T-helper 9 cell (primary cell): ENCODE measurements around the gene ZNF524.

ENCODE experiments used
- DNase-seq: peaks from one replicate; pipeline ENCODE4 v3.0.0-alpha.2; 2020

Gene ZNF524

GRCh38 chr19:55621673-55622231, 21.7 kb downstream of the ZNF524 start:
- no peak for DNase-seq

- DNase-seq = no peak
Observed at GRCh38 chr19:55622242-55622969, 22.3 kb downstream of the ZNF524 start.

DNA sequence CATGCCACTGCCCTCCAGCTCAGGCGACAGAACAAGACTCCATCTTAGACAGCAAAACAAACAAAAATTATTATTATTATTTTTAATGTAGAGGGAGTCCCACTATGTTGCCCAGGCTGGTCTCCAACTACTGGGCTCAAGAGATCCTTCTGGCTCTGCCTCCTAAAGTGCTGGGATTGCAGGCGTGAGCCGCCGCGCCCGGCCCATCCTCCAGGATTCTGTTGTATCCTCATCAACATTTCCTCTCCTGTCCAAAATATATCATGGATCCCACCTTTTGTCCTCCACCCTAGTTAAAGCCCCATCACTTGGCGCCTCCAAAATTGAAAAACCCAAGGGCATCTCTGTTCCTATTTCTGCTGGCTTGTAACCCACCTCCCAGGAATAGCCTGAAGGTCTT, 23.0 kb downstream of the ZNF524 start:
- DNase-seq = no peak

DNA sequence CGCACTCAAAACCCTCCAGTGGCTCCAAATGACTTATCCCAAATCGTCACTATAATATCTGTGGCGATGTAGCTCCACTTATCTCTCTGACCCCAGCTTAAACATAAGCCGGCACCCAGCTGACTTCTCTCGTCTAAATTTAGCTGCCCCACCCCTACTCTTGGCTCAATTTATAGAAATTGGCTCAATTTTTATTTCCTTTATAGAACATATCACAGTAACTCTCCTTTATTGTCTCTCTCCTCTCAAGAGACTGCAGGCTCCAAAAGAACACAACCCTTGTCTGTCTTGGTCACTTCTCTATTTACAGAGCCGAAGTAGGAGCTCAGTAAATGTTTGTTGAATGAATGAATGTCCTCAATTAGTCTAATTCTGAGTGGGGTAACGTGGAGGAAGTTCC, 23.5 kb downstream of the ZNF524 start:
- no peak for DNase-seq

DNA sequence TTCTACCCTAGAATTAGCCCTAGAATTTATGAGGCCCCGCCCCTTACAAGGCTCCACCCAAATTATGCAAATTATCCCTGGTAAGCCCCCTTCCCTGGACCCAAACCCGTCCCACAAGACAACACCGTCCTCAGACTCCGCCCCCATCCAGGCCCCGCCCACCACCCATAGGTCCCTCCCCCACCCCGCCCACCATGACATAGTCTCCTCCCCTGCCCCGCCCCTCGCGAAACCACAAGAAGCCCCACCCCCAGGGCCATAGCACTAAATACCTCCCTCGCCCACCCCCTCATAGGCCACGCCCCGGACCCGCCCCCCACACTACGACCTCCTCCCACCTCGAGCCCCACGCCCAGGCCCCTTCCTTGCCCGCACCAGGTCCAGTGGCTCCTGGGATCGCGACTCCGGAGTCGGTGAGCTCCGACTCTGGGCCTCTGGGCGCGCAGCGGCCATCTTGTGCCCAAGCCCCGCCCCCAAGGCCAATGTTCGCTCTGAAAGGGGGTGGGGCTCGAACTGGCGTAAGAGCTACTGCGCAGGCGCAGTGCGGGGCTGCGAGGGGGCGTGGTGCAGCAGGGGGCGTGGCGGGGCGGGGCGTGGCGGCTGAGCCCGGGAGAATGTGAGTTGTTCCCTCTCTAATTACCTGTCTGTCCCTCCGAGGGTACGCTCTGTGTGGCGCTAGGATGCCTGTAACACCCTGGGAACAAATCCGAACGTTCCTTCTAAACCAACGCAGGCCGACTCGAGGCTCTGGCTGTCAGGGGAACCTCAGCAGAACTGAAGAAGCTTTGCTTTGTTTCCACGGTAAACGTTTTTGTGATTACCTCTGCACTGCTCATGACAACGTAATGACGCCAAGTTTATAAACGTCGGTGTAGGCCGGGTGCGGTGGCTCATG, 24.3 kb downstream of the ZNF524 start, which contains the start of gene ZNF784:
TSS of gene ZNF784 (minus strand) at position 458 of the 895 bp plus-strand sequence. CDS start at position 453, 5 bp downstream.
- peak; percentile 96 for DNase-seq

DNA sequence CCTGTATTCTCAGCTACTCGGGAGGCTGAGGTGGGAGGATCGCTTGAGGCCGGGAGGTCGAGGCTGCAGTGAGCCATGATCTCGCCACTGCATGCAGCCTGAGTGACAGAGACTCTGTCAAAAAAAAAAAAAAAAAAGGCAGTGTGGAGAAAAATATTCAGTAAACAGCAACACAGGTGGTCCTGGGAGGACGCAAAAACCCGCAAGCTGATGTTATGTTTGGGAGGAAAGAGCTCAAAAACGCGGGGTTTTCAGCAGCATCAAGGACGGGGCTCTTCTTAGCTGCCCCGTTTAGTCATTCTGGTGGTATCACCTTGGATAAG, 24.9 kb downstream of the ZNF524 start:
- DNase-seq = no peak

GRCh38 chr19:55626350-55626749, 26.3 kb downstream of the ZNF524 start:
- peak; percentile 42 for DNase-seq

DNA sequence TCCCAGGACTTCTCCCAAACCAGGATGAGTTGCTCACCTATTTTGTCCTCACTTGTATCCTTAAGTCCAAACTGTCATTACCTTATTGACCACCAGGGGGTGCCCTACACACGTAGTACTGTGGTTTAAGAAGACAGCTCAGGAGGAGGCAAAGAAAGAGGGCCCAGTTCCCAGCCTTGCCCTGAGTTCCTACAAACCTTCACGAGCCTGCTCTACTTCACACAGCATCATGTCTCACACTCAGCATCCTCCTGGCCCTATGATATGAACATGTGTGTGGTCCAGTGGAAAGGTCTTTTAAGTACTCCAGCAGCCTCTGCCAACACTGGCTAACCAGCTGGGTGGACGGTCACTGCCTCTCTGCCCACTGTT, 32.4 kb downstream of the ZNF524 start:
- DNase-seq = peak; percentile 88

DNA sequence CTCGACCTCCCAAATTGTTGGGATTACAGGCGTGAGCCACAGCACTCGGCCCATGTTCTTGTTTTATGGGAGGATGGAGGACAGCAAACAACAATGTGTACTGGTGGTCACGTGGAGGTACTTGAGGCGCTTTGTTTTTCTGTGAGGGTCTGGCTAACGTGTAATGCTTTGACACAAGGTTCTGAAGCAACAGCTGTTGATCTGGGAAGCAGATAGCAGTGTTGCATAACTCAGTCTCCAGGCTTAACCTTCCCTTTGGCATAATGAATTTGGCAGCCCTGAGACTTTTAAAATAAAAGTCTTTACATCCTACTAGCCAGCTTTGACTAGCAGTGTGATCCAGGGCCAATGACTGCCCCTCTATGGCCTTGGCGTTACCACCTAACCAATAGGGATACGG, 33.8 kb downstream of the ZNF524 start:
- DNase-seq = no peak

GRCh38 chr19:55635334-55635717, 35.2 kb downstream of the ZNF524 start:
- DNase-seq = no peak

DNA sequence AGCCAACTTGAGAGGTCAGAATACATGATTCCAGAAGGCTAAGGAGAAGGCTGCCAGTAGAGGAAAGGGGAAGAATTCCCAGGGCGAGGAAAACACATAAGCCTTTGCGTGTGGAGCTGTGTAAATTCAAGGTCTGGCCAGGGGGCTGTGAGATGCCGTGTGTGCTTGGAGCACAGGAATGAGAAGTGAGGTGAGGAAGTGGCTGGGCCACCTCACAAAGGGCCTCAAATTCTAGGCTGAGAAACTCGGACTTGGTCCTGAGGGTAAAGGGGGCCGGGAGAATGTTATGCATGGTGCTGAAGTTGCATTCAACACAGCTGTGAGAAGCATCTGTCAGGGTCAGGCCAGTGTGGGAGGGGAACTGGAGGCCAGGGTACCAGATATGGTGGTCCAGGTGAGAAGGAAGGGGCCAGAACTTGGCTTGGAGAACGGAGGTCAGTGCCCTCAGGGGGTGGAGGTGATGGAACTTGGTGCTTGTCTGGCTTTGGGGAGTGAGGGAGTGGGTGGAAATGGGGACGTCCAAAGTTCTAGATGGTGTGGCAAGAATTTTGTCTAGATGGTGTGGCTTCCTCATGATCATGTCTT, 35.9 kb downstream of the ZNF524 start:
- DNase-seq = no peak

GRCh38 chr19:55636723-55637122, 36.6 kb downstream of the ZNF524 start:
- DNase-seq = no peak

DNA sequence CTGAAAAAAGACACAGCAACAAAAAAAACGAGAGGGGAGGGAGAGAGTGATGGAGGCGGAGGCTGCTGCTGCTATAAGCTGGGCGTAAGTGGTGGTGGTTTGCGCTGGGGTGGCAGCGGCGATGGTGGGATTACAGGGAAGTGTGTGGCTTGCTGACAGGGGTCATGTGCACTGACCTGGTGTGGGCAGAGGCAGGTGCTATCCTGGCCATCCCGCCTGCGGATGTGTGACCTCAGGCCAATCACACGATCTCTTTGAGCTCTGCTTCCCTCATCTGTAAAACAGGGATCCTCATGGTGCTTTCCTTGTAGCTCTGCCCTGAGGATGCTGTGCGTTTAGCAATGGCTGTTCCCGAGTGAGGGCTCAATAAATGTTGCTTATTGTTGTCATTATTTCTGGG, 37.4 kb downstream of the ZNF524 start:
- DNase-seq = no peak

- DNase-seq = peak; percentile 46
Observed at GRCh38 chr19:55638864-55639359, 38.8 kb downstream of the ZNF524 start.

DNA sequence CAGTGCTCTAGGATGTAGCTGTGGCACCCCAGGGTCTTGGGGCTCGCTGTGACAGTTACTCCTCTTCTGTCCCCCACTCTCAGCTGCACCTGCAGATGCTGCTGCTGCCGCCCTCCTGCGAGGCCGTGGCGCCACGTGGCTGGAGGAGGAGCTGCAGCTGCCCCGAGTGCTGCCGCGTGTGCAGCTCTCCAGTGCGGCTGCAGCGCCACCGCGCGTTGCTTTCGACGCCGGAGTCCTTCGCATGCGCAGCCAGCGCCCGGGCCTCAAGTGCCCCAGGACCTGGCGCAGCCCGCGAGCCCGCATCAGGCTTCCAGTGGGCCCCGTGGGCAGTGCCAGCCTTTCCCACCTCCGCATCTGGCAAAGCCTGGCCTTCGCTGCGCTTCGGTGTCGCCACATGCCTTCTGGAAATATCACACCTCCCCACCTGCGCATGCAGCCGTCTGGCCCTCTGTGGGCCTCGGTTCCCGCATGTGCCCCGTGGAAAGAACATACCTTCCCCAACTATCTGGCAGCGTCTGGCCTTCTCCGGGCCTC, 40.0 kb downstream of the ZNF524 start:
- DNase-seq = peak; percentile 54

DNA sequence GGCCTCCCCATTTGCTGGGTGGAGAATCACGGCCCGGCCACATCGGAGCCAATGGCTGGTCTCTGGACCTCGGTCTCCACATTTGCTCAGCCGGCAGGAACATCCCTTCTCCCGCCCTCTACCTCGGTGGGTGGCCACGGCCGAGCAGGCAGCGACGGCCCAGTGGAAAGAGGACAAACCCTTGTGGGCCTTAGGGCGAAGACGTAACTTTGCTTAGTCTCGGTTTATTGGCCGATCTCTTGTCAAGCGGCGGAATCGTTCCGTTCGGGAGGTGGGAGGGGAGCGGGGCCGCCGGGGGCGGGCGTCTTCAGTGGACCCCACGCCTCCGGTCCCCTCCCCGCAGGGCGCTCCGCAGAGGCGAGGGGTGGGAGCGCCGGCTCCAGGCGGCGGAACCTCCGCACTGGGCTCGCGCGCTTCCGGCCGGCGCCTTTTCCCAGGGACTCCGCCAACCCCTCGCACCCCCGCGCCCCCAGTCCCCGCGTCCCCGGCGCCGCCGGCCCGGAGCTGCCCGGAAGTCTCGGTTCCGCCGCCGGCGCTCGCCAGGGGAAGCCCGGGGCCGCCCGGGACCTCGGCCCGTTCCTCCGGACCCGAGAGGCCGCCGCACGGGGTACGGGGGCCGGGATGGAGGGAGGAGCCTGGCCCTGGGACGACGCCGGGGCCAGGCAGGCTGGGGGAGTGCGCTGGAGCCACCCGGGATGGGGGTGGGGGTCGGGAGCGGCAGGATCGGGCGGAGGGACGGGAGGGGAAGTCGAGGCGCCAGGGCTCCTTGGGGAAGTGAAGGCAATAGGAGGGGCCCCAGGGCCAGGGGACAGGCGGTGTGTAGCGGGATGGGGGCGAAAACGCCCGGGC, 40.7 kb downstream of the ZNF524 start, which contains the start of gene ZNF580:
TSS of gene ZNF580 (plus strand) at position 426 of the 849 bp plus-strand sequence. CDS start 1,507 bp downstream, outside the sequence.
- DNase-seq = peak; percentile 34

DNA sequence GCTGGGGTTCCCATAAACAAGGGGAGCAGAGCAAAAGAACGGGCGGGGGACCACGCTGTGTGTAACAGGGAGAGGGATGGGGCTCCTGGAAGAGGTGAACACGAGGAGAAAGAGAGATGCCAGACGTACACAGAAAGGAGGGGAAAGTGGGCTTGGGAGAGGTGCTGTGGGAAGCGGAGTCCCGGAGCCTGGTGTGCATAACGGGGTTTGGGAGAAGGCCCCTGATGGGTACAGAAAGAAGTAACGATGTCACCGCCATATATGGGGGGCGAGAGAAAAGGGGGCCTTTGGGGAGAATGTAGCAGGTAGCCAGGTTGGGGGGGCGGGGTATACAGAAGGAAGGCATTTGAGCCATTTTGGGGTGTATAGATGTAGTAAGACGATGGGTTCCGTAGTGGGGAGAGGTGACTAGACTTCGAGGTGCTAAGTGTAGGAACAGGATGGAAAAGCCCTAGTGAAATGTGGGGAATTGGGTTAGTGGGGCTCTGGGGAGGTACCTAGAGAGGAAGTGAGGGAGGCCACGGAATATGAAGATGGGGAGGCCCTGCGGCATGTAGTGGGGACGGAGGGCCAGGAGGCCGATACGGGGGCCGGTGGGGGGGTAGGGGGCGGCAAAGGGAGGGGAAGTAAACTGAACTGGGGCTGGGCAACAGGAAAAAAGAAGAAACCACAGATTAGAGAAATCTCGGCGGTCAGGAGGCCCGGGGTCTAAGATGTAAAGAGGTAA, 41.5 kb downstream of the ZNF524 start:
- no peak for DNase-seq

GRCh38 chr19:55642153-55643002, 42.3 kb downstream of the ZNF524 start:
- no peak for DNase-seq

- DNase-seq = peak; percentile 66
Observed at GRCh38 chr19:55643003-55643886, 43.2 kb downstream of the ZNF524 start, which contains the start of gene ZNF581. Gene ZNF581, plus strand, starts transcription at chr19:55643649. Its CDS starts 923 bp downstream, at chr19:55644572.
